IMR-90 (cell line): Measurements from ENCODE around the gene ZNF609. TPM values are rescaled to one million over a fixed set of nuclear protein-coding genes. Genes with fewer than 3 reads are reported as not detected.

ENCODE experiments used
- microRNA-seq, 2 experiments: library from miRNA; stranded (forward) in 1 of 2; unstranded in 1 of 2; fragments of 10-50 nt in 1 of 2; fragments of <30 nt in 1 of 2; gene quantifications in 1 of 2; microRNA quantifications in 1 of 2; one replicate each; pipeline versions ENCODE3 to v1.1.0; 2013 to 2020; ENCODE audit not compliant: insufficient read depth in 1 of 2, insufficient read length in 1 of 2, unreplicated experiment in 1 of 2
- polyA plus RNA-seq, 3 experiments: library from polyadenylated mRNA; depleted of rRNA; stranded (reverse); fragments of >200 nt; gene quantifications; 2 replicates each; pipeline ENCODE4 v1.2.3, GENCODE V29; 2012; ENCODE audit warnings: low replicate concordance in 1 of 3
- small RNA-seq, 5 experiments: library from RNA; depleted of rRNA; stranded (forward); fragments of <200 nt; gene quantifications; one replicate each; pipeline ENCODE3, GENCODE V24; 2012
- total RNA-seq: library from RNA; depleted of rRNA; stranded (reverse); fragments of >200 nt; gene quantifications from 2 replicates; pipeline ENCODE4 v1.2.3, GENCODE V29; 2012; rRNA removed

Gene ZNF609
- total and polyA plus RNA-seq, 2 of the 4 experiments (the other 2 are of a cell fraction): 10.4 to 12.5 TPM

Small RNAs within 50 kb of the gene (microRNA-seq; reads per million reads assigned to microRNA genes)
- gene AC100830.2 (ENCODE audit: insufficient read depth, insufficient read length) (not detected), gene RF00019 (ENCODE audit: insufficient read depth, insufficient read length) (not detected), gene RNU6-549P (ENCODE audit: insufficient read depth, insufficient read length) (not detected)

Small RNAs within 50 kb of the gene (small RNA-seq; reads per million reads assigned to genes)
- gene AC100830.2: 0 reads per million in 5 experiments
- gene RF00019: 0 reads per million in 5 experiments
- 0 reads per million in 5 experiments for gene RNU6-549P

Other genes with a start within 250 kb of the ZNF609 start
- 26.7 and 29.4 TPM in 2 replicates for gene CSNK1G1, start 104.4 kb upstream of the ZNF609 start, total RNA-seq
- 6.7 and 7.4 TPM in 2 replicates for gene CSNK1G1, start 104.4 kb upstream of the ZNF609 start, polyA plus RNA-seq (2012; rRNA removed)
- gene PCLAF, start 79.1 kb upstream of the ZNF609 start, total RNA-seq: 12.9 and 34.2 TPM in 2 replicates
- gene PCLAF, start 79.1 kb upstream of the ZNF609 start, polyA plus RNA-seq (2012; rRNA removed): 57.3 and 60.5 TPM in 2 replicates
- gene TRIP4, start 72.7 kb upstream of the ZNF609 start, total RNA-seq: 13.1 and 13.9 TPM in 2 replicates
- gene TRIP4, start 72.7 kb upstream of the ZNF609 start, polyA plus RNA-seq (2012; rRNA removed): 15.6 and 19.4 TPM in 2 replicates